HCT116 (cell line): ENCODE data around the gene BPIFB3. TPM values are rescaled to one million over a fixed set of nuclear protein-coding genes. Genes with fewer than 3 reads are reported as not detected.

ENCODE experiments used
- ATAC-seq: fragments of 200-7000 bp; cut with Tn5 transposase; 2 replicates; pipeline ENCODE4 v1.9.1; 2020; ENCODE audit warnings: mild to moderate bottlenecking, moderate library complexity
- BruUV-seq: library from RNA; stranded (reverse); fragments of 400-500 nt; replicated peaks from 2 replicates; lab custom pipeline; 2021; lab: Mats Ljungman, UMichigan
- CTCF ChIA-PET: fragments of 300-600 bp; sonication (Branson Sonifier 250); formaldehyde crosslinking; loops from one replicate; lab custom pipeline; 2021; ENCODE audit warnings: antibody characterized with exemption; lab: Charles Lee
- POLR2A ChIA-PET: fragments of 300-600, 350-600 bp; sonication (Branson Sonifier 250); formaldehyde crosslinking; loops from one replicate; lab custom pipeline; 2021; ENCODE audit warnings: antibody characterized with exemption; lab: Charles Lee
- RAD21 ChIA-PET, 2 experiments: fragments of 300-600 bp; sonication (Branson Sonifier 250); formaldehyde crosslinking; loops; one replicate each; lab custom pipeline; 2023; ENCODE audit warnings: low total read pairs in 2 of 2; ENCODE audit not compliant: uncharacterized antibody in 2 of 2, unreplicated experiment in 2 of 2, low non-redundant PET in 1 of 2; lab: Charles Lee
- DNase-seq: peaks from one replicate; pipeline ENCODE4 v3.0.0-alpha.2; 2010; ENCODE audit warnings: low read depth, low spot score
- H2AFZ ChIP-seq: fragments of 200-600 bp; shearing (Covaris generic), sonication (generic); 2 replicates; pipeline ENCODE4 v1.6.1; 2017; ENCODE audit warnings: low read depth, mixed run types, mixed read lengths, antibody characterized with exemption, low read length; ENCODE audit not compliant: poor library complexity, severe bottlenecking
- H3K27ac ChIP-seq: 2 replicates; pipeline ENCODE4 v1.5.1; 2012; ENCODE audit warnings: low read depth, low read length
- H3K27me3 ChIP-seq: fragments of 200-600 bp; sonication (generic); 2 replicates; pipeline ENCODE4 v1.6.1; 2016; ENCODE audit warnings: mixed run types, low read length, mixed read lengths; ENCODE audit not compliant: insufficient read depth
- H3K36me3 ChIP-seq, 2 experiments: fragments of 200-500 bp in 1 of 2; fragments of 200-600 bp in 1 of 2; sonication (Bioruptor generic) in 1 of 2; sonication (generic) in 1 of 2; 2 replicates each; pipeline versions ENCODE4 v1.5.1 to v1.6.1; 2014 to 2016; ENCODE audit warnings: low read length in 2 of 2, inconsistent platforms in 1 of 2, mixed read lengths in 1 of 2, mixed run types in 1 of 2; ENCODE audit not compliant: insufficient read depth in 2 of 2, control insufficient read depth in 1 of 2
- H3K4me1 ChIP-seq, 2 experiments: fragments of 200-600 bp in 1 of 2; sonication (generic) in 1 of 2; 2 replicates each; pipeline versions ENCODE4 v1.5.1 to v1.6.1; 2012 to 2017; ENCODE audit warnings: low read length in 2 of 2, inconsistent platforms in 1 of 2, mild to moderate bottlenecking in 1 of 2, mixed read lengths in 1 of 2, mixed run types in 1 of 2, moderate library complexity in 1 of 2; ENCODE audit not compliant: insufficient read depth in 2 of 2, control insufficient read depth in 1 of 2
- H3K4me2 ChIP-seq: fragments of 200-600 bp; sonication (generic); 2 replicates; pipeline ENCODE4 v1.6.1; 2017; ENCODE audit warnings: mixed run types, low read length, mixed read lengths
- H3K4me3 ChIP-seq, 2 experiments: fragments of 200-600 bp in 1 of 2; sonication (generic) in 1 of 2; replicated peaks in 1 of 2; 2 replicates each; pipeline ENCODE4 v1.5.1; 2011 to 2016; ENCODE audit warnings: low read length in 2 of 2, control low read depth in 1 of 2, low read depth in 1 of 2, mild to moderate bottlenecking in 1 of 2, mixed read lengths in 1 of 2, mixed run types in 1 of 2
- H3K79me2 ChIP-seq: fragments of 200-600 bp; sonication (generic); 2 replicates; pipeline ENCODE4 v1.6.1; 2017; ENCODE audit warnings: mild to moderate bottlenecking, mixed run types, low read length, moderate library complexity, mixed read lengths; ENCODE audit not compliant: insufficient read depth
- H3K9ac ChIP-seq: fragments of 200-600 bp; sonication (generic); 2 replicates; pipeline ENCODE4 v1.6.1; 2016; ENCODE audit warnings: low read length, mixed read lengths
- H3K9me2 ChIP-seq: fragments of 200-600 bp; sonication (generic), shearing (Covaris generic); 2 replicates; pipeline ENCODE4 v1.6.1; 2017; ENCODE audit warnings: mixed run types, mild to moderate bottlenecking, moderate library complexity; ENCODE audit not compliant: insufficient read depth
- H3K9me3 ChIP-seq, 2 experiments: fragments of 200-500 bp in 1 of 2; fragments of 200-600 bp in 1 of 2; sonication (Bioruptor generic) in 1 of 2; sonication (generic) in 1 of 2; 2 replicates each; pipeline ENCODE4 v1.6.1; 2014 to 2017; ENCODE audit warnings: low read length in 2 of 2, mixed read lengths in 2 of 2, inconsistent platforms in 1 of 2, low read depth in 1 of 2, mild to moderate bottlenecking in 1 of 2, mixed run types in 1 of 2, moderate library complexity in 1 of 2; ENCODE audit not compliant: control insufficient read depth in 1 of 2, insufficient read depth in 1 of 2
- H4K20me1 ChIP-seq: fragments of 200-600 bp; sonication (generic), shearing (Covaris generic); 2 replicates; pipeline ENCODE4 v1.6.1; 2017; ENCODE audit warnings: mixed run types, mild to moderate bottlenecking, moderate library complexity; ENCODE audit not compliant: insufficient read depth
- EGR1 ChIP-seq: IDR thresholded peaks from 2 replicates; pipeline ENCODE4 v1.6.1; 2012; ENCODE audit warnings: low read depth
- FOSL1 ChIP-seq: IDR thresholded peaks from 2 replicates; pipeline ENCODE4 v1.6.1; 2012; ENCODE audit warnings: low read depth
- POLR2A ChIP-seq: IDR thresholded peaks from 2 replicates; pipeline ENCODE4 v1.7.0; 2011; ENCODE audit warnings: borderline replicate concordance; ENCODE audit not compliant: insufficient read depth, insufficient read length; ENCODE audit errors: extremely low read depth
- POLR2AphosphoS5 ChIP-seq: IDR thresholded peaks from 2 replicates; pipeline ENCODE4 v1.6.1; 2011; ENCODE audit warnings: mild to moderate bottlenecking, low read depth, low read length, moderate library complexity
- ZNF274 ChIP-seq: fragments of 200-500 bp; sonication (Bioruptor generic); IDR thresholded peaks from 2 replicates; pipeline ENCODE4 v1.6.1; 2014; ENCODE audit warnings: mild to moderate bottlenecking, low read depth, low read length, inconsistent platforms
- intact Hi-C: fragments of 100-400 bp; cut with micrococcal nuclease; formaldehyde crosslinking; loops from 2 replicates; pipeline ENCODE4 v1.10.0; 2022
- total RNA-seq: library from RNA; stranded (reverse); gene quantifications from one replicate; pipeline ENCODE4 v1.2.1, GENCODE V29; 2021; ENCODE audit not compliant: unreplicated experiment
- TF ChIP-seq, protein P1 (sequence below): IDR thresholded peaks from 2 replicates; pipeline ENCODE4 v1.6.1; 2012; ENCODE audit warnings: low read depth

BPIFB3 gene
- total RNA-seq, 1 experiment from 2014 or later, result not detected

DNA sequence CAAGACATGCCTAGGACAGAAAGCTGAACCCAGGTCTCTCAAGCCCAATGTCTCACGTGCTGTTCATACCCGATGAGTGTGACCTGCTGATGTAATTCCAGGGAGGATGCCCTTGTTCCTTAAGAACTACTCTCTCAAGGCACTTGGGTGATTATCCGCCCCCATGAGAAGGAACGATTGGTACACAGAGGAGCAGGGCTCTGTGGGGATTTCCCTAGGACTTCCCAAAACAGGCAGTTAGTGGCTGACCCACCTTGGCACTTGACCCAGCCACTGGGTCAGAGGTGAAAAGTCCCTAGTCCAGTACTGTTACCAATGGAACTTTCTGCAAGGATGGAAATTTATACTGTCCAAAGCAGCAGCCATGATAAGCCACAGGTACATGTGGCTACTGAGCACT, 31.4 kb upstream of the BPIFB3 start:
- Histone ChIP-seq H3K9ac (no peak overlapping the region), H3K9me3 (no peaks in the 10 kb centered on the region; a peak in 1 of 4 replicates), H3K4me1 (no peaks in the 10 kb centered on the region), H3K9me2 (no peaks in the 10 kb centered on the region), H3K27ac (no peak overlapping the region), H3K4me3 (no peak overlapping the region), H3K79me2 (no peaks in the 10 kb centered on the region), H3K27me3 (peaks cover 22% of the 10 kb centered on the region; the same call in 1 of the 2 replicates), H4K20me1 (no peaks in the 10 kb centered on the region), H3K36me3 (no peaks in the 10 kb centered on the region), H2AFZ (no peak overlapping the region), H3K4me2 (no peak overlapping the region)
- ATAC-seq, result no peak
- no peak for DNase-seq
- intact Hi-C loops, result no loop called here
- CTCF ChIA-PET, result no interaction called here
- no TSS peak for BruUV-seq
- TF ChIP-seq POLR2A (no peak), ZNF274 (no peak), POLR2AphosphoS5 (no peak), EGR1 (no peak), FOSL1 (no peak)
- TF ChIP-seq, protein P1, sequence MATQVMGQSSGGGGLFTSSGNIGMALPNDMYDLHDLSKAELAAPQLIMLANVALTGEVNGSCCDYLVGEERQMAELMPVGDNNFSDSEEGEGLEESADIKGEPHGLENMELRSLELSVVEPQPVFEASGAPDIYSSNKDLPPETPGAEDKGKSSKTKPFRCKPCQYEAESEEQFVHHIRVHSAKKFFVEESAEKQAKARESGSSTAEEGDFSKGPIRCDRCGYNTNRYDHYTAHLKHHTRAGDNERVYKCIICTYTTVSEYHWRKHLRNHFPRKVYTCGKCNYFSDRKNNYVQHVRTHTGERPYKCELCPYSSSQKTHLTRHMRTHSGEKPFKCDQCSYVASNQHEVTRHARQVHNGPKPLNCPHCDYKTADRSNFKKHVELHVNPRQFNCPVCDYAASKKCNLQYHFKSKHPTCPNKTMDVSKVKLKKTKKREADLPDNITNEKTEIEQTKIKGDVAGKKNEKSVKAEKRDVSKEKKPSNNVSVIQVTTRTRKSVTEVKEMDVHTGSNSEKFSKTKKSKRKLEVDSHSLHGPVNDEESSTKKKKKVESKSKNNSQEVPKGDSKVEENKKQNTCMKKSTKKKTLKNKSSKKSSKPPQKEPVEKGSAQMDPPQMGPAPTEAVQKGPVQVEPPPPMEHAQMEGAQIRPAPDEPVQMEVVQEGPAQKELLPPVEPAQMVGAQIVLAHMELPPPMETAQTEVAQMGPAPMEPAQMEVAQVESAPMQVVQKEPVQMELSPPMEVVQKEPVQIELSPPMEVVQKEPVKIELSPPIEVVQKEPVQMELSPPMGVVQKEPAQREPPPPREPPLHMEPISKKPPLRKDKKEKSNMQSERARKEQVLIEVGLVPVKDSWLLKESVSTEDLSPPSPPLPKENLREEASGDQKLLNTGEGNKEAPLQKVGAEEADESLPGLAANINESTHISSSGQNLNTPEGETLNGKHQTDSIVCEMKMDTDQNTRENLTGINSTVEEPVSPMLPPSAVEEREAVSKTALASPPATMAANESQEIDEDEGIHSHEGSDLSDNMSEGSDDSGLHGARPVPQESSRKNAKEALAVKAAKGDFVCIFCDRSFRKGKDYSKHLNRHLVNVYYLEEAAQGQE, result no peak
- POLR2A ChIA-PET, result no interaction called here
- RAD21 ChIA-PET, result no interaction called here
